ENCODE results near the gene C10orf120. TPM values are rescaled to one million over a fixed set of nuclear protein-coding genes. Genes with fewer than 3 reads are reported as not detected.

C10orf120 gene
- polyA plus RNA-seq, 3 donors, result not detected

GRCh38 chr10:122660696-122661095, 39.0 kb downstream of the C10orf120 start:
- DNase-seq, result no peak

DNA sequence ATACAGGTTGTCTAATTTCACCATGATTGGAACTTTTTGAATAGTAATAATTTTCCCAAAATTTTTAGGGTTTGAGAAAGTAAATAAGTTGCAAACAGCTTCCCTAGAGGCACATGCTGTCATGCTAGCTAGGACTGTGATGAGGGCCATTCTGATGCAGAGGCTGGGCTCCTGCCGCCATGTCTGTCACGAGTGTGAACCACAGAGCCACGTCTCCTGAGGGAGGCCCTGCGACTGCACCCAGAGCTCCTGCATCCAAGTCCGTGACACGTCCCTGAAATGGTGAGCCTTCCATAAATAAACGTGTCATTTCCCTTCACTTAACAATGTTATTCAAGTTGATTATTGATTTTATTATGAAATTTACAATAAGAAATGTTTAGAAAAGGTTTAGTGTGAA, 40.0 kb downstream of the C10orf120 start:
- no peak for DNase-seq

GRCh38 chr10:122659126-122659525, 40.5 kb downstream of the C10orf120 start:
- no peak for DNase-seq

DNA sequence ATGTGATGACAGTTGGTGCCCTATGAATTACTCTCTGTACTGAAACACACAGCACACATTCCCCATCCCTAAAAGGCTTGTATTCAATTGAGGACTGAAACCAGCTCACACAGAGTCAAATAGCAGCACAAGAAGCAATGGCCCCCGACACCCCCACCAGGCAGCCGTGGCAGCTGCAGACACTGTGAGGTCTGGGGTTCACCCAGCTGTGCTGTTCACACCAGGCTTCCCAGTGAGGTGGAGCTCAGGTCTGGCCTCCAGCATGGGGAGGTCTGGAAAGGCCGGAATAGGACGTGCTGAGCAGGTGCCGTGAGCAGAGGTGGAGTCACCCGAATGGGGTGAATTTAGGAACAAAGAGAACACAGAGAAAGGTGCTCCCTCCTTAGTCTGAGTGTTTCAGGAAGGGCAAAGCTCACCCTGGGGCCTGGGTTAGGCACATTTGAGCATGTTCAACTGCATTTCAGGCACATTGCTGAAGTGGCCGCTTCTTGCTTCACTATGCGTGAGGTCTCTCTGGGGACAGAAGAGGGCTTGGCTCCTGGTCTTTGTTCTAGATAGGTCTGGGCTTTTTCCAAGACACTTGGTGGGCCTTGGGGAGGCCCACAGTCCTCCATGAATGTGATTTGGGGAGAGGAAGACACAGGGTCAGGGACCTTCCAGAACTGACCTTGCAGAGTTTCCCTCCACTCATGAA, 41.1 kb downstream of the C10orf120 start:
- DNase-seq, result no peak

DNA sequence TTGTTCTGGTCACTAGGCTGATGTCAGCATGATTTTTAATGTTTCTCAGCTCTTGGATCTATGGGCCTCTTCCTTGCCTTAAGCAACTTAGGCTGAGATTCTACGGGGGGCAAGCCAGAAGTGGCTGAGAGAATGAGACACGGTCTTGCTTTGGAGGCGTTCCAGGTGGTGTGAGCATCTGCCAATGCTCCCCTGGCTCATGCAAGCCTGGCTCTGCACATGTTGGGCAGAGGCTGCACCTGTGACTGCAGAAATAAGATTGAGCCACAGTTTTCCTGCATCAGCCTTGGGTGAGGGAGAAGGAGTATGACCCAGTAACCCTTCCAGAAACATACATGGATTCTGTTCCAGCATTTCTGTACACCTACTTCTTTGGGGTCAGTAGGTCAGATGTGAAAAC, 41.9 kb downstream of the C10orf120 start:
- DNase-seq, result no peak

DNA sequence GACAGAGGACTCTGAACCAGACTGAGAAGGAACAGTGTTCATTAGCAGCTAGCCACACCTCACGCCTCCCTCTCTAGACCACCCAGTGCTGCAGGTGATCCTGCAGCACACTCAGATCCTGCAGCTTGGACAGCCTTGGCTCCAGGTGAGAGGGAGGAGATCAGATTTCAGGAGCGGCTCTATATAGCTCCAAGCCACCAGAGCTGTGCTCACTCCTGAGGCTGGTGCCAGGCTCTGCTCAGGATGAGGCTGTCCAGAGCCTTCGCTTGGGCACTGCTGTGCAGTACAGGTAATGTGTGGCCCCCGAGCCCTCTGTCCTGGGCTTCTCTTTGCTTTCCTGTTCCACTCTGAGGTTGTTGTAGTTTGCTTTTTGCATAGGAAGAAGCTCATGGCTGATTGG, 42.4 kb downstream of the C10orf120 start:
- DNase-seq, result no peak

DNA sequence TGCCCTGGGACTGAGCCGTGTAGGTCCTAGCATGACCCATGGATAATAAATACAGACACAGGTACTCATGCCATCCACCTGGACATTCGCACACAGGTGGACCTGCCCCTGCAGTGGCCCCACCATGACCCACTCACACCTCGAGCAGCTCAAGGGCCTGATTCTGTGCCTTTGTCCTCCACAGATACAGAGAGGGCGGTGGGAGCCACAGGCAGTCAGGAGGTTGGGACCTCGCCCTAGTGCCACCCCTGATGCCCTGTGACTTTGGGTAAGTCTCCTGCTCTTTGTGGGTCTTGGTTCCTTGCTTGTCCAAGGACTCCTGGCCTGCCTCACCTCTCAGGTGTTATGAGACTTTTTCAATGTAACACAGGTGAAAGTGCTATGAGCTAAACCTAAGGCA, 42.9 kb downstream of the C10orf120 start:
- no peak for DNase-seq

DNA sequence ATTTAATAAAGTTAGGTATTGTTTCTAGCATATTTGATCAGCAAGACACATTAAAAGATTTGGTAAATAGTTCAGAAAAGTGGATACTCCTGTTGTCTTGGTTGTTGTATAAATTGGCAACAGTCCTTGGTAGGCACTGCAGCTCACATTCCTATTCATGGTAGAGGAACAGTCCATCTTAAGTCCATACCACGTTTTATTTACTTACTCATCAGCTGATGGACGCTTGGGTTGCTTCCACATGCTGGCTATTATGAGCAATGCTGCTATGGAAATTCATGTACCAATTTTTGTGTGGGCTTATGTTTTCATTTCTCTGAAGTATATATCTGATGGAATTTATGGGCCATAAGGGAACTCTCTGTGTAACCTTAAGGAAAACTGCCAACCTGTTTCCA, 43.3 kb downstream of the C10orf120 start:
- DNase-seq, result no peak

DNA sequence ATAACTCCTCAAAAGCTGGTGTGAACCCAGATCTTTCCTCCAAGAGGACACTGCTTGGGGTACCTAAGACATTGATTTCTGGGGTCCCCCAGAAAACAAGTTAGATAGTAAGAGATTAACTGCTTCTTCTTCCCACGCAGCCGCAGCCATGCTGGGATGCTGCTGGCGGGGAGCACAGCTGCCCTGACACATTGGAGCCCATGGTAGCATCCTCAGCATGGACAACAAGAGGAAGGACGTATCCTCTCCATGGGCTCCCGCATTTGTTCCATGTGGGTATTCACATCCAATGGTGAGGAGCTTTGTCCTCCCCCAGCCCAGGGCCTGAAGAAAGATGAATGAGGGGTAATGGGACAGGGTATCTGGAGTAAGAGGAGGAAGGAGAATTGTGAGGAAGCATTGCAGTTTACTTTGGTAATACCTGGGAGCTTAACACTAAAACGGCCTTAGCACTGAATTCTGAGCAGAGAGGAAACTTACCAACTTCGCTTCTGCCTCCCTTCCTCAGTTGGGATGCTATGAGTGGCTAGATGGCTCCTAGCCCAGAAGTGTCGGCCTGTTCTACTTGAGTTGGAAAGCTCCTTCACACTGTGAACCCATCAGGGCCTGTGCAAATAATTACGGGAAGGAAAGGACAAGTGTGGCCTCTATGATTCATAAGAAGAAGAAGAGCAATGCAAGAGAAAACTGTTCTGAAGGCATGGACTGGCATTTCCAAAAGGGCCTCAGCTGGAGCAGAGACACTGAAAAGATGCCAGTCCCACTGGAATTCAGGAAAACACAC, 43.9 kb downstream of the C10orf120 start:
- DNase-seq, result no peak

GRCh38 chr10:122650331-122650730, 49.3 kb downstream of the C10orf120 start:
- no peak for DNase-seq

- no peak for DNase-seq
Observed at GRCh38 chr10:122649903-122650302, 49.7 kb downstream of the C10orf120 start.

DNA sequence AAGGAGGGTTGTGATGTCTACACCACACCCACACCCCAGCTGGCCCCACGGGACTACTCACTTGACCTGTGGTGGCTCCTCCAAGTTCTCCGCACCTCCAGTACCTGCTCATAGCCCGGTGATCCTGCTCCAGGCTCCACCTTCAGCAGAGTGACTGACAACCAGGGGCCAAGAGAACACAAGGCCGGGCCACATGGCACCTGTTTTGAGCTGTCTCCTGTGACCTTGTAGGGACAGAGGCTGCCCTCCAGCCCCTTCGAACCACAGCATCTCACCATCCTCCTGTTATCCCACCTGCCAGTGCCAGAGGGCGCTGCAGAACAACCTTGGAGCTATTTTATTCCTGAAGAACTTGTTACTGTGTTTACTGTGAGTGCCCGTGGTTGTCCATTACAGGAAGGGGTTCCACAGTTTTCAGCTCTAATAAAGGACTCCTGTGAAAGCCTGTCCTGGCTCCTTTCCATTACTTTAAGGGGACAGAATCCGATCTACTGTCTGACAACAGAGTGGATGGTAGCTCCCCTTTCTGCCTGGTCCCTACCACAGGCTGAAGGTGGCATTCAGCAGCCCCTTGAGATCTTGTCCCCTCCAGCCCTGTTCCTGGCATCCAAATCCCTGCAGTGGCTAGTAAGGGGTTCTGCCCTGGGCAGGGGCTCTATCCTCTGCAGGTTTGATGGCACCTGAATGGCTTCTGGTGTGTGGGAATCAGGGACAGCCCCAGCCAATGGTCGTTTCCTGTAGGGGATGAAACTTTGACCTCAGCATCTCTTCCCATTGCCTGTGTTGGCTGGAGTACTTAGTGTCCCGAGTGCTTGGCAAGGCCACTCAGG, 50.8 kb downstream of the C10orf120 start:
- DNase-seq, result peak; percentile 58

Other genes starting within 250 kb of the C10orf120 start
- gene ARMS2, start 245.2 kb downstream of the C10orf120 start, polyA plus RNA-seq (ENCODE audit: insufficient read length in 3 of 3), result under 1 TPM in 2 of 3 donors, not detected in 1; 0.17 to 0.49 TPM
- 100 to 1,000 TPM; 156 to 179 (median 167) TPM for gene HTRA1, start 238.3 kb downstream of the C10orf120 start, polyA plus RNA-seq (ENCODE audit: insufficient read length in 3 of 3)
- gene DMBT1, start 139.1 kb downstream of the C10orf120 start, polyA plus RNA-seq (ENCODE audit: insufficient read length in 3 of 3), result under 1 TPM; 0.04 to 0.14 (median 0.10) TPM
- 1 to 10 TPM; 1.7 to 2.2 (median 1.7) TPM for gene CUZD1, start 146.0 kb upstream of the C10orf120 start, polyA plus RNA-seq (ENCODE audit: insufficient read length in 3 of 3)
- 1 to 10 TPM; 4.5 to 6.1 (median 5.8) TPM for gene FAM24B, start 179.7 kb upstream of the C10orf120 start, polyA plus RNA-seq (ENCODE audit: insufficient read length in 3 of 3)
- gene FAM24A, start 210.8 kb upstream of the C10orf120 start, polyA plus RNA-seq (ENCODE audit: insufficient read length in 3 of 3), result not detected

Measured in renal pelvis (tissue), 4 donors.